PC-3 (cell line): ENCODE measurements around the gene KHK.

Experiments
- EZH2 ChIP-seq: fragments of 300-600 bp; sonication (generic); IDR thresholded peaks from one replicate; pipeline ENCODE4 v1.6.1; 2017; ENCODE audit warnings: antibody characterized with exemption, mild to moderate bottlenecking, low read length; ENCODE audit not compliant: unreplicated experiment
- TF ChIP-seq, protein P1 (sequence below): fragments of 300-600 bp; sonication (generic); conservative IDR thresholded peaks from 2 replicates; pipeline ENCODE4 v1.5.1; 2017; ENCODE audit warnings: antibody characterized with exemption, low read depth, mild to moderate bottlenecking, low read length

DNA sequence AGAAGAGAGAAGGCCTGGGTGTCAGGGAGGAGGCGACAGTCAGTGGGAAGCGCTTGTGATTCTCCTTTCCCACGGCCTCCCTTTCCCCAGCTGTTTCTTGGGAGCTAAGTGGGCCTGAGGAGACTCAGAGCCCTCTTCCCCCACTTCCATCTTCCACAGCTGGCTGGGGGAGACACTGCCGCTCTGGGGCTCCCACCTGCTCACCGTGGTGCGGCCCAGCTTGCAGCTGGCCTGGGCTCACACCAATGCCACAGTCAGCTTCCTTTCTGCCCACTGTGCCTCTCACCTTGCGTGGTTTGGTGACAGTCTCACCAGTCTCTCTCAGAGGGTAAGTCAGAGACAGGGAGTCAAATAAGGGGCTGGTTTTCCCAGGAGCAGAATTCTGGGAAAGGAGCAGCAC, 46.7 kb upstream of the KHK start:
- TF ChIP-seq, protein P1, sequence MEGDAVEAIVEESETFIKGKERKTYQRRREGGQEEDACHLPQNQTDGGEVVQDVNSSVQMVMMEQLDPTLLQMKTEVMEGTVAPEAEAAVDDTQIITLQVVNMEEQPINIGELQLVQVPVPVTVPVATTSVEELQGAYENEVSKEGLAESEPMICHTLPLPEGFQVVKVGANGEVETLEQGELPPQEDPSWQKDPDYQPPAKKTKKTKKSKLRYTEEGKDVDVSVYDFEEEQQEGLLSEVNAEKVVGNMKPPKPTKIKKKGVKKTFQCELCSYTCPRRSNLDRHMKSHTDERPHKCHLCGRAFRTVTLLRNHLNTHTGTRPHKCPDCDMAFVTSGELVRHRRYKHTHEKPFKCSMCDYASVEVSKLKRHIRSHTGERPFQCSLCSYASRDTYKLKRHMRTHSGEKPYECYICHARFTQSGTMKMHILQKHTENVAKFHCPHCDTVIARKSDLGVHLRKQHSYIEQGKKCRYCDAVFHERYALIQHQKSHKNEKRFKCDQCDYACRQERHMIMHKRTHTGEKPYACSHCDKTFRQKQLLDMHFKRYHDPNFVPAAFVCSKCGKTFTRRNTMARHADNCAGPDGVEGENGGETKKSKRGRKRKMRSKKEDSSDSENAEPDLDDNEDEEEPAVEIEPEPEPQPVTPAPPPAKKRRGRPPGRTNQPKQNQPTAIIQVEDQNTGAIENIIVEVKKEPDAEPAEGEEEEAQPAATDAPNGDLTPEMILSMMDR = no peak
- TF ChIP-seq EZH2 = no peak
